ENCODE results near the gene MYT1. TPM values are rescaled to one million over a fixed set of nuclear protein-coding genes. Genes with fewer than 3 reads are reported as not detected.

MYT1 gene
- total RNA-seq, 1 experiment from 2014 or later: not detected

DNA sequence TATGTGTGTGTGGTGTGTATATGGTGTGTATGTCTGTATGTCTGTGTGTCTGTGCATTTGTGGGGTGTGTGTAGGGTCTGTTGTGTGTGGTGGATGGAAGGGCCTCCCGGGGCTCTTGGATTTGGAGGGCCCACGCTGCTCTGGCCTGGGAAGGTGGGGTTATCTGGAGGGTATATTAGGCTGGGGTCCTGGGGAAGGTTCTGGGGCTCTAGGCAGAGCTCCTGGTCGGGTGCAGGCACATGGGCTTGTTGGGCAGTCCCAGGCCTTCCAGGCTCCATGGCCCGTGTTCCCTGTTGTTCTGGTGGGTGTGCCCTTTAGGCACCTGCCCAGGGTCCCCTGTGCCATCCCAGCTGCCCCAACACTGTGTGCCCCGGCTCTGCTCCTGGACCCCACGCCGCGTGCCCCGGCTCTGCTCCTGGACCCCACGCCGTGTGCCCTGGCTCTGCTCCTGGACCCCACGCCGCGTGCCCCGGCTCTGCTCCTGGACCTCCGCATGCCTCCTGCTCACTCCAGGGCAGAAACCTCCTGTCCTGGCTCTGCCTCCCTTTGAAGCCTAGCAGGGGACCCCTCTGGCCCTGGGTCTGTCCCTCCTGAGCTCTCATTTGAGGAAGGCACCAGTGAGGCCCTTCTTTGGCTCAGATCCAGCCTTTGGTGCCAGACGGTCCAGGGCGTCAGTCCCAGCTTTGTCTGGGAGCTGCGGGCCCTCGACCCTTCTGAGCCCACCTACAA, 10.2 kb upstream of the MYT1 start:
- no peak for DNase-seq (ENCODE audit: low read depth)

DNA sequence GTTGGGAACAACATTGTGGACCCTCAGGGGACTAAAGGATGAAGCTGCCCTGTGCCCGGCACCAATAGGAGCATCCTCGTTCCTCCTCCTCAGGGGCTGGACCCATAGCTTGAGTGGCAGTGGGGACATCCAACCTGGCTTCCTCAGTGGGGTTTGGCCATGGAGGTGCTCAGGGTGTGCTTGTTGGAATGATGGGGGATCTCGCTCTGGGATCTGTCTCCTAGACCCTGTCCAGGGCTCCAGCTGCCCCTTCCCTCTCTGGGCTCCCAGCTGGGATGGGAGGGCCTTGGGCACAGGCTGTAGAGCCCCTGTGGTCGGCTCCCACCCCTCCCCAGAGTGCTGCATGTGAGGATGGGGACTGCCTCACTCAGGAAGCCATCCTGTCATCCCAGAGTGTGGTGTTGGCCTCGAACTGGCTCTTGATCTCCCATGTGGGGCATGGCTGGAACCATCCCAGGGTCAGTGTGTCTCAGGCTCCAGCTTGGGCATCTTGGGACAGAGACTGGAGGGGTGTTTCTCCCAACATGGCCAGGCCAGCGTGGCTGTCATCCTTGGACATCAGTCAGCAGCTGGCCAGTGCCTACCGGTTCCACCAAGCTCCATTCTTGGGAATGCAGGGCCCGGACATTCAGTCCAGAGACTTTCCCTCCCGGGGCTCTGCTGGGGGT, 9.5 kb upstream of the MYT1 start:
- DNase-seq (ENCODE audit: low read depth): no peak

DNA sequence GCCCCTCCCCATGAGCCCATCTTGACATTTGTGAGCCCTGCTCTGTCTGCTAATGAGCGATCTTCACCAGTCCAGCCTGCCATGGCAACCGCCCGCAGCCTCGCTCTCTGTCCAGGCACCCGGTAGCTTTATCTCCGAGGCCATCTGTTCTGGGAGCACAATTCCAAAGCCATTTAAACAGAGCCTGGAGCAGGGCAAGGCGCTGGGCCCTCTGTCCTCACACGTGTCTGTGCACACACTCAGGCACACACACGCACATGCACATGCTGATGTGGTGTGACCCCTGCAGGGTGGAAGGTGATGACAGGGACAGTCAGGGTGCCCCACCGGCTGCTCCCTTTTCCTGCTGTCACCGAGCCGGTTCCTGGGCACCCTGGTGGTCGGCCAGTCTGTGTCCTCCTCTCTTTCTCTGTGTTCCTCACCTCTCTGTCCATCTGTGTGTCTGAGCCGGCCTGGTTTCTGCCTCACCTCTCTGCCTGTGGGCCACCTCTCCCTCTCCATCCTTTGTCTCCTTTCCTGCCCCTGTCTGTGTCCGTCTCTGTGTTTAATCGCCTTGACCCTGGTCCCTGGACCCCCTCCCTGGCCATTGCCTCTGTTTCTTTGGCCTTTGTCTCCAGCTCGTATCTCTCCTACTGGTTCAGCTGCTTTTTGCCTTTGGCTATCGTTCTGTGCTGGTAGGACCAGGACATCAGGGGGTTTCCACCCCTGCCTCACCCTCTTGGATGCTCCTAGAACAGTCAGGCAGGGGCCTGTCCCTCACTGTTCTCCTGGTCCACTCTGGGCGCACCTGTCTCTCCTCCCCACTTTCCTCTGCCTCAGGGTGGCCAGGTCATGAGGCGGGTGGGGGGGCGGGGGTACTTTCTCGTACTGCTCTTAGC, 8.8 kb upstream of the MYT1 start:
- DNase-seq (ENCODE audit: low read depth): no peak

DNA sequence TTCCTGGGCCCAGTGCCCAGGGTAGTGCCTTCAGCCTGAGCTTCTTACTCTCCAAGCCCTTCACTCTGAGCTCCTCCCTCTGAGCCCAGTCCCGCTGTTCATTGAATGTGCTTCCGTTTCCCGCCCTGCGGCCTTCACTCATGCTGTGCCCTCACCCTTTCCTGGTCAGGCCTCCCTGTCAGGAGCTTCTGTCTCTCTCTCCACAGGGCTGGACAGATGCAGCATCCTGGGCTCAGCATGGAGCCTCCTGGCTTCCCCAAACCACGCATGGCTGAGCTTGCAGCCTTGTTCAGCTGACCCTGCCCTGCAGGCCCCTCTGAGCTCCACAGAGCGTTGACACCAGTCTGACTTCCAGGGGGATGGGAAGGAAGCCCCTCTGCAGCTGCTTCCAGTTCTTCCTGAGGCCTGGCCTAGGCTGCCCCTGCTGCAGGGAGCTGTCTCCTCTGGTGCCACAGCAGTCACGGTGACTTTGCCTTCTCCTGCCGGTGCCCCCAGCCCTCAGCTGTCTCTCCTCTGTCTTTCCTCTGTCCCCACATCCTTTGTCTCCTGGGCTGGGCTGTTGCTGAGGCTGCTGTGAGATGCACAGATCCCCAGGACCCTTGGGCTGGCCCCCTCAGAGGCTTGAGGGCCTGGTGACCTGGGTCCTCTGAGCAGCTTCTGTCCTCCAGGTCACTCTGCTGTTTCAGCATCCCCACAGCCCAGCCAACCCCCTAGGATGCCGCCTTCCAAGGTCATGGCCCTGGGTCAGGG, 7.9 kb upstream of the MYT1 start:
- no peak for DNase-seq (ENCODE audit: low read depth)

DNA sequence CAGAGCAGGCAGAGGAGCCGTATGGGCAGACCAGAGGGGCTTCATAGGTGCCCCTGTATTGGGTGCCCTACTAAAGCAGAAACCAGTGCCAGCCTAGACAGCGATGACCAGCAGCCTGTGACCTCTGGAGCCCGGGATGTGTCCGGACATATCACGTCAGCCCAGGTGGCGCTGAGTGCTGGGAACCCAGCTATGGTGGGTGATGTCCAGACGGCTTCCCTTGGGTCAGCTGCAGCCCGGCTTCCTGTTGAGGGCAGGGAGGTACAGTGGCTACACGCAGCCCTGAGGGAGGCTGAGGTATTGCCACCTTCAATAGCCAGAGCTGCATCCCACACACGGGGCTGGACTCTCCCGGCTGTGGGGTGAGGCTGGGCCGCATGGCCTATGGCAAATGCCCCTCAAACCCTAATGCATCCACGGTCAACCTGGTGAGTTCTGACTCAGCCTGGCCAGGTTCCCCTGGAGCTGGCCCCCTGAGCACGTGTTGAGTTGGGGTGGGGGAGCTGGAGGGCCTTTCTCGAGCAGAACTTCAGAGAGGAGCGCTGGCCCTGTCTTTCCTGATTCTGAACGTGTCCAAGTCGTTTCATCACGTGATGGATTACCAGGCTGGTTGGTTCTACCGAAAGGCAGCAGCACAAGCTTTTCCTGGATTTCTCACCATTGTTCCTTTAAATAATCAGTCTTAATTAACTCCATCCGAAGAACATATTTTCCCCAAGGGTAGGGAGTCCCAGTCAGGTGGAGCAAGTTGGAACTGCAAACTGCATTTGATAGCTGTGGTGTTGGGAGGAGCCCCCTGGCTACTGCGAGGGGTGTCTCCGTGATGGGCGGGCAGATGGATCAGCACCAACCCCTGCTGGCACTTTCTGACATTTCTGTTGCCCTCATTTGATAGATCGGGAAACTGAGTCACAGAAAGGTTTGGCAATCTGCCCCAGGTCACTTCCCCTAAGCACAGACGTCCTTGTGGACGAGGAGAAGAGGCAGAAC, 7.1 kb upstream of the MYT1 start:
- DNase-seq (ENCODE audit: low read depth): peak; percentile 16

DNA sequence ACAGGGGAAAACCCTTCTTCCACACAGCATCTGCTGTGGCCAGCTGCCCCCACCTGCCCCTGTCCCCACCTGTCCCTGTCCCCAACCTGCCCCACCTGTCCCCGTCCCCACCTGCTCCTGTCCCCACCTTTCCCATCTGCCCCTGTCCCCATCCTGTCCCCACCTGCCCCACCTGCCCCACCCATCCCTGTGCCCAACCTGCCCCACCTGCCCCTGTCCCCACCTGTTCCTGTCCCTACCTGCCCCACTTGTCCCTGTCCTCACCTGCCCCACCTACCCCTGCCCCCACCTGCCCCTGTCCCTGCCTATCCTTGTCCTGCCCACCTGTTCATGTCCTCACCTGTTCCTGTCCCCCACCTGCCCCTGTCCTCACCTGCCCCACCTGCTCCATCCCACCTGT, 6.4 kb upstream of the MYT1 start:
- no peak for DNase-seq (ENCODE audit: low read depth)

DNA sequence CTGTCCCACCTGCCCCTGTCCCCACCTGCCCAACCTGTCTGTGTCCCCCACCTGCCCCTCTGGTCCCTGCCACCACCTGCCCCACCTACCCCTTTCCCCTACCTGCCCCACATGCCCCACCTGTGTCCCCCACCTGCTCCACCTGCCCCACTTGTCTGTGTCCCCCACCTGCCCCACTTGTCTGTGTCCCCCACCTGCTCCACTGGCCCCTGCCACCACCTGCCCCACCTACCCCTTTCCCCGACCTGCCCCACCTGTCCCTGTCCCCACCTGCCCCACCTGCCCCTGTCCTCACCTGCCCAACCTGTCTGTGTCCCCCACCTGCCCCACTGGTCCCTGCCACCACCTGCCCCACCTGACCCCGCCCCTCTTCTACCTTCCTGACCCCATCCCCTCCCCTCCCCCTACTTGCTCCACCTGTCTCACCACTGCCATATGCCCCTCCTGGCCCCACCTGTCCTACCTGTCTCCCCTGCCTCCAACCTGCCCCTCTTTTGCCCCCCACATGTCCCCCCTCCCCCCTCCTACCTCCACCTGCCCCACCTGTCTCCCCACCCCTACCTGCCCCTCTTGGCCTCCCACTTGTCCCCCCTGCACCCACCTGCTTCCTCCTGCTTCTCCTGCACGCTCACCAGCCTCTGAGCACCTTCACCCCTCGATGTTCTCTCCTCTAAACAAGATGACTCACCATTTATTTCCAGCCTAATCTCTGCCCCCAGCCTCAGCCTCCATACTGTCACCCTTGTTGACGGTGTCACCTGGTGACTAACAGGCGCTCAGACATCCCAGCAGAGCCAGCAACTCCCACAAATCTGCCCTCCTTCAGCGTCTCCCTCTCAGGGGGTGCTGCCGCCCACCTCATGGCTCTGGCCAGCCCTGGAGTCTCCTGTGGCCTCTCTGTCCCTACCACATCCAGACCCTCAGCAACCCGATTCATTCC, 5.6 kb upstream of the MYT1 start:
- DNase-seq (ENCODE audit: low read depth): no peak

DNA sequence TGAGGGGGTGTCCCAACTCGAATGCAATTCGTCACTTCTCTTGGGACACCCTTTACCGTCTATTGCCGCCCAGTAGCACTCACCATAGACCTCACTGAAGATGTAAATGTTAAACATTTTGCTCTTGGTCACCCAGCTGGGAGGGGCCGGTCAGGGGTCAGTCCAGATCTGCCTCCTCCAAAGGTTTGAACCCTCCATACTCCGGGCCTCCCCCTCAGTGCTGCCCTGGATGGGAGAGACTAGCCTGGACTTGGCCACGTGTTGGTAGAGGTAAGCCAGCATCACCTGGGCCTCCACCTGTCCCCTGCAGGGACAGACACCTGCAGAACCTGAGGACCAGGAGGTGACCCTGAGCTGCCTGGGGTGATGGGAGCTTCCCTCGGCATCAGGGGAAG, 5.0 kb upstream of the MYT1 start:
- DNase-seq (ENCODE audit: low read depth): no peak

DNA sequence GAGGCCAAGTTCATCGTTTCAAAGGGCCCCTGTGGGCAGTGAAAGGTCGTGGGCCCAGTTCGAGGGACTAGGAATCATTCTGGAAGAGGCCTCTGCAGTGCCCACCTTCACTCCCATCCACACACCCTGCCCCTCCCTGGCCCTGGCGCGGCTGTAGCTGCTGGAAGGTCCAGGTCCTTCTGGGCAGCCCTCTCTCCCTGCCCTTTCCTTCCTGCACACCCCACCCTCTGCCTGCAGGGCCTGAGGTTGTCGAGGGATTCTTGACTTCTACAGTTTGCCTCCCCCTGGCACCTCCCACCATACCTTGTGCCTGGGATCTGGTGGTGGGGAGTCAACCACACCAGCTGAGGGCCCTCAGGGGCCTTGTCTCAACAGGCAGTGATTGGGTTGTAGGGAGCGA, 4.5 kb upstream of the MYT1 start:
- DNase-seq (ENCODE audit: low read depth): no peak

DNA sequence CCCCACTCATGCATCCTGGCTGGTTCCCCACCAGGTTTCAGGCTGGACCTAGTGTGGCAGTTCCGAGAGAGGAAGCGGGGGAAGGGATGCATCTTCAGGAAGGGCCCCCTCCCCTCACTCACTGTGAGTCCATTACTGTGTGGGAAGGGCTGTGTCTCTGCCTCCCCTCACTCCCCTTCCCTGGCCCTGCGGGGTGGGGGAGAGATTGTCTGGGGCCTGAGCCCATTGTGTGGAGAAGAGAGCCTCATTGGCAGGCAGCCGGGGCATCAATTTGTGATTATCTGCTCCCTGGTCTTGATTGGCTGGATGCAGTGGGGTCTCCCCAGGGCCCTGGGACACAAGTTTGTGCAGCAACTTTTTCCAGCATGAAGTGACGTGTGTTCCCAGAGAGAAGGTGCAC, 4.1 kb upstream of the MYT1 start:
- DNase-seq (ENCODE audit: low read depth): no peak

DNA sequence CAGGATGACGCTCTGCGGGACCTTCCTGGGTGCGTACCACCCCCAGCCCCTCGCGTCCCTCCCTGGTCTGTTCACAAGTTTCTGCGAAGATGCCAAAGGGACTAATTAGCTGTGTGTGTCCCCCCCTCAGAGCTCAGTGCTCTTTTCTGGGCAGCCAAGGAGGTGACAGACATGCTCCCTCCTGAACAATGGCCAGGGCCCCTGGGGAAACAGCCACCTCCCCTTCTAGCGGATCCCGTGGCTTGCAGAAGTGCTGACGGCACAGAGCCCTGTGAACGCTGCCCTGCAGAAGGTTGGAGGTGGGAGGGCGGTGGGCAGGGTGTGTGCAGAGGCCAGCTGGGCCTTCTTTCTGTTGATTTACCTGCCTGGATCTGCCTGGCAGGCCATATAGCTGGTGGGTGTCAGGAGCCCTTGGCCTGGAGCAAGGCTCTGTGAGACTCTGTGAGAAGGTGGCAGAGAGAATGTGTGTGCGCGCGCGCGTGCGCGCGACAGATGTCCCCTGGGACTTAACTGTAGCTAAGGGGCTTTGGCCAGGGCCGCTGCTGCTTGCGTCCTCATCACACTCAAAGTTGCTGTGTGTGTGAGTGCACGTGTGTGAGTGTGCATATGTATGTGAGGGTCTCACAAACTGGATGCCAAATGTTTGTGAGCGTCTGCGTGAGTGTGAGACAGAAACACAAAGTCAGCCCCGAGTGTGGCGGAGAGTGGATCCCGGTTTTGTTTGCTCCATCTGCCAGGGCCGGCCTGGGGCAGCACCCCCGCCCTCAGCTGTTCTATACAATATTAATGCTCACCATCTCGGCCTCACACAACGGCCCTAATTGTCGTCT, 3.5 kb upstream of the MYT1 start:
- DNase-seq (ENCODE audit: low read depth): no peak

DNA sequence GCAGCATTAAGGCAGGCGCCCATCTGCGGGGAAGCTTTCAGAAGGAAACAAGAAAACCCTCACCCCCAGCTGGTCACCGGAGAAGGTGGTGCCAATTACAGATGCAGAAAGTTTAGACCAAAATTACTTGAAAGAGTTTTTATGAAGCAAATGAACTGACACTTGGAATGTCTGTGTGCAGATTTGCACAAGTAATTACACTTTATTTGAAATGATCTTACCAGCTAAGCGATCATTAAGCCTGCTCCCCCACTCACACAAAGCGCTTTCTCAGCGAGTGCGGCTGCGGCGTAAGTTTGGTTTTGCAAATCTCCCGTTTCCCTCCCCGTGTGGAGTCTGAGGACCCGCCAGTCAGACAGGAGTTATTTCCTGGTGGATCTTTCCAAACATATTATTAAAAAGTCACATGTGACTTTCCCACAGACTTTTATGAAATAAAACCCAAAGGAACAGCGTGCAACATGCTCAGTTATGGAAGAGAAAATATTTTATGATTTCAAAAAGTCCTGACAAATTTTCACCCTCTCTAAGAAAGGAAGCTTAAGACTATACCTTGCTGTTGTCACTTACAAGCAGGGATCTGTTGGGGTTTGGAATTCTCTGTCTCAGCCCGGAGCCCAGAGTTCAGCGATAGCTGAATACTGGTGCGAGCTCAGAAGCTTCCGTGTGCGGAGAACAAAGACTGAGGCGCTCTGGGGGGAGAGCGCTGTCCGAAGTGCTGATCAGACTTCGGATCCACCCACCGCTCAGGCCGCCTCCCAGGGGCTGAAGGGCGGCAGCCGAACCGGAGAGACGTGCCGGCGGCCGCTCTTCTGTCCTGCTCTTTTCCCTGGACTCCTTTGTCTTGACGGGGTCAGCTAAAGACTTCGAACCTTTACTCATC, 2.7 kb upstream of the MYT1 start:
- peak; percentile 51 for DNase-seq (ENCODE audit: low read depth)

DNA sequence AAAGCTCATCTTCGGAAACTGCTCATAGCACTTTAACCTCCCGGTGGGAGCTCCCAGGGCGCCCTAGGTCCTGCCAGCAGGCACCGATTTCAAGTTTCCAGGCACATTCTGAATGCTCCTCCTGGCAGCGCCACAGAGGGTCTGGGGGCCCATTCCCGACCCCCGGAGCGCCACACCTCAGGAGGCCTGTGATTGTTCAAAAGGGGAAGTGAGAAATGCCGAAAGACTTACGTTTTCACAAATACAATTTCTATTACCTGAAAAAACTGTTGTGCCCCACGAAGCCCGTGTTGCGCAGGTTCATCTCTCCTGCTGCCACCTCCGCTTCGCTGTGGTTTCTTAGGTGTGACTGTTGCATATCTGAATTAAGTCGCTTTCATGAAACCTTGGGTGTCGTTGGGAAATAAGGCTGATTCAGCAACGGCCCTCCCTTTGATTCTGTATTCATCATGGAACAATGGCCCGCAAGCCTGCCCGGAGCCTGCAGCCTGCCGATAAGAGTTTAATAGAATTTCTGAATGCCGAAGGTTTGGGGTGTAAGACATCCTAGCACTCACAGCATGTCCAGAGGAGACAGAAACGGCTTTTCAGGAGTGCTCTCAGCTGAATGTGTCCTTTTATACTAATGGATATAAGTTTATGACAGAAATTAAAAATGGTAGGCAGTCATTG, 1.9 kb upstream of the MYT1 start:
- no peak for DNase-seq (ENCODE audit: low read depth)

DNA sequence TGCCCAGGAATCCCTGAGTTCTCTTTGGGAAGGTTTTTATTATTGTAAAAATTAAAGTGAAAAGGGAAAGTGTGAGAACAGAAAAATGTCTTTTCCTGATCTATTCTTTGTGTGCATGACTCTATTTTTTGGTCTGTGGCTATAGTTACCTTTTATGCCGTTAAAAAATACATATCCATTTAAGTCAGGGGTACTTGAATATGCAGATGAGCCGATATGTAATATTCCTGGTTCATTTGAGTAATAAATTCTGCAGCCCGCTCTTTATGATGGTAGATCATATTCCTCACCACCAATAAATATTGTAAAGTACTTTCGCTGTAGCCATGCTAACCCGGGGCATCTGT, 503 bp upstream of the MYT1 start:
- DNase-seq (ENCODE audit: low read depth): no peak

DNA sequence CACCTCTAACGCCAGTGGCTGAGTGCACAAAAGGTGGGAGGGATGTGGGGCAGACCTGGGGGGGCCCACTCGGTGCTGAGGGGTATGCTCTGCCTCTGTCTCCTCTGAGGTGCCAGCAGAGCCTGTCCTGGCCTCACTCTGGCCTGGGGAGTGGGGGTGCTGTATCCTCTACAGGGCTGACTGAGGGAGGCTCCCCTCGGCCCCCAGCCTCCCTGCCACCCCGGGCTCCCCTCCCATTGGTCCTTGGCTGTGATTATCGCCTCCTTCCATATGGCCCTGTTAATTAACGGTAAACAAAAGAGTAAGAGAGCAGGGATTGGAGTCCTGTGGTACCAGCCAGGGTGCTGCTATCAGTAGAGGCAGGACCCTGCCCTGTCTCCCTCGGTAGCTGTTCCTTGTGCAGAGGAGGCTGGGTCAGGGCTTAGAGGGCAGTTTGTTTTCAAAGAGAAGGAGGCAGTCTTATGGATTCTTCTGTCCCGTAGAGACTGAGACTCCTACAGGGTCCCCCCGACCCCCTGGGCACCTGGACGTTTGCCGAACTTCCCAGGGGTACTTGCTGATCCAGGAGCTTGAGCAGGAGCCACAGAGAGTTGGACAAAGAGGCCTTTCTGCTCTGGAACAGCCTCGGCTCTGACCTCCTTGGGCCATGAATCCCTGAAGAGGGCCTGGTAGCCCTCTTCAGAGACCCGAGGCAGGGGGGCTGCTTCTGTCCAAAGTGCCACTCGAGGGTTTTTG, 1.8 kb downstream of the MYT1 start:
- no peak for DNase-seq (ENCODE audit: low read depth)
